Measurements from ENCODE around the gene XCL2.

Gene XCL2

DNA sequence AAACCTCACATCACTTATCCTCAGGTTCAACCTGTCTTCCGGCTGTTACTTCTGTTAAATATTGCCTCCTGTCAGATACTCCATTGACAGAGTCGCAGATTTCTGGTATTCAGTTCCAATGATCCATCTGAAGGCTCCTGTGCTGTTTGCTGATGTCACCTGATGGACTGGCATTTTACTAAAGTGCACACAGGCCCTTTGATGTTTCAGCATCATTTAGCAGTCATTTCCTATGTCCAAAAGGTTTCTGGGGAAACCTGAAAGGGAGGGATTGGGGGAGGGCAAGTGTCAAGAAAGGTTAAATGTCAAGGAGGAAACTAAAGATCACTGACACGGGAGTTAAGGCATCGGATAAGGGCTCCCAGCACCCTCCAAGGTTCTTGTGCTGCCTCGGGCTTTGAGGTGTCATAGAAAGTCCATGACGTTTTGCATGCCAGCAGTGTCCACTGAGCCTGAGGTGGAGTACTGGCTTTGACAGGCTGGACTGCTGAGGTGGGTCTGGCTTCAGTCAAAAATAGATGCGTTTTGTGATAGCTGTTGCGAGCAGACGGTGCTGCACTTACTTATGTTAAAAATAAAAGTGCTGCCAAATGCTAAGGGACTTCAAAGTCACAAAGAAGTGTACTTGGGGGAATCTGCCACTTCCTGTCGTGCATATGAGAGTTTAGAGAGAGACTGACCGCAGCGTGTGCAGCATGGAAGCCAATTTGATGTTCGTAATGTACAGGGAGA lies 30.8 kb downstream of the XCL2 start:
- peak; percentile 29 for DNase-seq

- no peak for DNase-seq
Observed at GRCh38 chr1:168509875-168510791, 33.7 kb downstream of the XCL2 start.

DNA sequence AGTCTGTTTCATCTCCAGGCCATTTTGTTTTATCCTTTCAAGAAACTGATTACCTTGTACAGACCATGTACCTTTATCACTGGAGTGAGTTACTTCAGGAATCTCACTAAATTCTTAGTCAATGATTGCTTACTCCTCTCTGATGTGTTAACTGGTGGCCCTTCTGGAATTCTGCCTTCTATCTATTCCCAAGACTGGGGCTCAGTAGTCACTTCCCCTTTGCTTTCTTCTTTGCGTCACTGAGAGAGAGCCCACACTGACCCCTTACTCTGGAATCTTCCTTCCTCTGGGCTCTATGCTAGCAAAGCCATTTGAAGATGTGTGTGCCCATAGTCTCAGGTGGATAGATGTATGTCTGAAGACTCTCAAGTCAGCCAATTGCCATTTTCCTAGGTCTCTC lies 34.6 kb downstream of the XCL2 start:
- no peak for DNase-seq

- no peak for DNase-seq
Observed at GRCh38 chr1:168507828-168508227, 36.0 kb downstream of the XCL2 start.

- DNase-seq = no peak
Observed at GRCh38 chr1:168507231-168507630, 36.6 kb downstream of the XCL2 start.

DNA sequence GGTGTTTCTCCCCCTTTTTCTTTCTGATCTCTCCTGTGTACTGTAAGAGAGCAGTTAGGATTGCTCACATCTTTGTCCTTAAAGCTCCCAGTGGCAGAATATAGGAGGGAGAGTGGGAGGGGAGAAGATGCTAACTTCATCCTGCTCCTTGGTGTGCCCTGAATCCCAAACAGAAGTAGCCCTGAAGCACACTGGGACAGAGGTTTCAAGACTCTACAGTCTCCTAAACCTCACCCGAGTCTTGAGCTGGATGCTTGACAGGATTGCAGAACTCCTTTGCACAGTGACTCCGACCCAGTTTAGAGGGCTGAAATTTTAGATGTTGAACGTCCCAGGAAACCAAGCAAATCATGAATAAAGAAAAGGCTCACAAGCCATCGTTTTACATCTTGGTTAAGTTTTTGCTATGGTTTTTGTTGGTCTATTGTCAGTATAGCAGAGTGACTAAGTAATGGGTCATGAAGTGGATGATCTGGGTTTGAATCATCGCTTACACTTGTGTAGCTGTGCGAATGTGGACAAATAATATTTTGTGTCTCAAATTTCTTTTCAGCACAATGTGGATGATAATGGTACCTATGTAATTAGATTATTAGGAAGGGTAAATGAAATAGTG lies 37.5 kb downstream of the XCL2 start:
- no peak for DNase-seq

DNA sequence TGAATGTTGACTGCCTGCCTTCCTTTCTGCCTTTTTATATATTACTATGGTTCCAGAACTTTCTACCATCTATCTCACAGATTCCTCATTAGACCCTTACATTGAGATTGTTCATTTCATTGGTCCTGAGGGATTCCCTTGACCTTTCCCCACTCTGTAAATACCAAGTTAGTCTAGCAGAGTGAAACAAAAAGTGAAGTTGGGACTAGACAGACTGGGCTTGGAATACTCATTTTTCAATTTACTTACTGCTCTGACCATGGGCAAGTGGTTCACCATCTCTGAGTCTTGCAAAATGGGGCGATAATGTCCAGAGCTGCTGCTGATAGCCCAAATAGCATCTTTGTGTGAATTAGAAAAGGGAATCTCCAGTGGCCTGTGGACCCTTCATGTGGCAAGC lies 38.8 kb downstream of the XCL2 start:
- DNase-seq = no peak

DNA sequence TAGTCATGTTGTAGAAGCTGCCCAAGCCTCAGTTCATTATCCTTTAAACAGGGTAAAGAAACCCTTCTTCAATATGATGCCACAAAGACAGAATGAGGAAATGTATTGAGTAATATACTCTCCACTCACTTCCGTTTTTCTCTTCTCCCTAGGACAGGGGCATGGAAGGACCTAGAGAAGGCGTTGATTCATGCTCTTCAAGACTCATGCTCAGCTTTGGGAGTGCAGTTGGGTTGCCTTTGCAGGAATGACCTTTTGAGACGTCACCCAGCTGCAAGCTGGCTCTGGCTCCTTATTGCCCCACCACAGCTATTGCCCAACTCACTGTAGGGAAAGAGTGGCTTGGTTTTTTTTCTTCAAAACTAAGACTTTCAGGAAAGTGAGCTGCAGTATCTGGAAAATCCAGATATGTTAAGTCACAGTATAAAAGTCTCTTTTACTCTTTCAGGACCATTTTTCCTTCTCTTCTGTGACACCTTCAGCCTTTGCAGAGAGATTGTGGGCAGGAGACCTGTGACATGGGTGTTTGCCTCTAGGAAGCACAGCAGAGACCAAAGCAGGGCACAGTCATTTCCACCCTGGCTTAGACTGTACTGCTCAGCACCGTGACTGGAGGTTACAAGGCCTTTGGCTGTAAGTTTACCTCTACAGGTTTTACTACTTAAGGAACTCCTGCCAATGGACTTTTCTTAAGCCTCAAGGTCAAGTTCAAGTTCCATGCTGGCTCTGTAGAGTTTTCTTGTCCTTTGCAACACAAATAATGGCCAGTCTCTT lies 39.5 kb downstream of the XCL2 start:
- peak; percentile 52 for DNase-seq

DNA sequence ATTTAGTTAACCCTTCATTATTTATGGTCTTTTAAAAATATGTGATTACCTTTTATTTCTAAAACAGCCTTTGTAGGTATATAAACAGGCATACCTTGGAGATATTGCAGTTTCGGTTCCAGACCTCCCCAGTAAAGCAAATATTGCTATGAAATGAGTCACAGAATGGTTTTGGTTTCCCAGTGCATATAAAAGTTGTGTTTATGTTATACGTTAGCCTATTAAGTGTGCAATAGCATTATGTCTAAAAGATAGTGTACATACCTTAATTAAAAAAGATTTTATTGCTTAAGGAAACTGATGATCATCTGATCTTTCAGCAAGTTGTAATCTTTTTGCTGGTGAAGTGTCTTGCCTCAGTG lies 44.1 kb downstream of the XCL2 start:
- DNase-seq = no peak

DNA sequence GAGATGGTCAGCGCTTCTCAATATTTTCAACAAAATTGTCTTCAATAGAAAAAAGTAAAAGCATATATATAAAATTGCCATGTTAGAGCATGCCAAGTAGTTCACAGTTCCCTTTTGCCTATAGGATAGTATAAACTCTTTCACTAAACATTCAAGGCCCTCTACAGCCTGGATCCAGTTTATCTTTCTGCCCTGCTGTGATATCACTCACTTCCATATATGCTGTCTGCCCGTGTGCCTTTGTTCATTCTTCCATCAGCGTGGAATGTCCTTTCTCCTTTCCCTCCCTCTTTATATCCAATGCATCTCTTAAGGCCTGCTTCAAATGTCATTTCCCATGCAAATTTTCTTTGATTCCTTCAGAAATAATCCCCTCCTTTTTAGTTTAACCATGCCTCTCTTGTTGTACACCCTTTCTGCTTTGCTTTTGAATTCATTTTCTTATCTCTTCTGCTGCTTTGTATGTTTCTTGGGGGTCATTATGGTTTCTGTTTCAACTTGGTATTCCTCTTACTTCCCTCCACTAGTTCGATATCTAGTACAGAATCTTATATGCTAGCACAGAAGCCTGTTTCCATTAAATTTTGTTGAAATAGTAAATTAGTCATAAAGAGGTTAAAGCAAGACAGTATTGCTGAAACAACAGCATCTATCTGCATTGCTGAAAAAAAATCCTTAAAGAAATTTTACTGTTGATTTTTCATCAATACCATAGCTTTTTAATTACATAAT lies 44.7 kb downstream of the XCL2 start:
- DNase-seq = no peak

- no peak for DNase-seq
Observed at GRCh38 chr1:168498159-168498631, 45.6 kb downstream of the XCL2 start.

DNA sequence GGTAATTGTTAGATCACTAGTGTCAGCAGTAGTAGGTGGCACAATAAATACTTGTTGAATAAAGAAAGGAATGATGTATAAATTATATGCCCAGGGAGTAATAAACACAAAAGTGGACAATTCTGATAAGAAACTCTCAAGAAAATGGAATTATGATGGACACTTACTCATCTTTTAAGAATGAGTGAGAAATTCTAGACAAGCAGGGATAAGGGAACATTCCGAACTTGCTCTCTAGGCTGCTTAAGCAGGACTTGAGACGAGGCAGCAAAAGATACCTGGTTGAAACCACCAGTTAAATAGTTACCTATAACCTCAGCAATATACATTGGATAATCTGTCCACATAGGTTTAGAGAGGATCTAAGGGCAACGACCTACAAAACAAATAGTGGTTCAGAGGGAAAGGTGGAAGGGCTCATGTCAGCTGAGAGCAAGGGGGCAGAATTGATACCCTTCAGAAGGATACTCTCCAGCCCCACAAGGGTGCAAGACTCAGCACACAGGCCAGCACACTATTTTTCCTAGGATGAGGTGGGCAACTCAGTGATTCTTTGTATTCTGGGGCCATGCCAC lies 46.3 kb downstream of the XCL2 start:
- no peak for DNase-seq

DNA sequence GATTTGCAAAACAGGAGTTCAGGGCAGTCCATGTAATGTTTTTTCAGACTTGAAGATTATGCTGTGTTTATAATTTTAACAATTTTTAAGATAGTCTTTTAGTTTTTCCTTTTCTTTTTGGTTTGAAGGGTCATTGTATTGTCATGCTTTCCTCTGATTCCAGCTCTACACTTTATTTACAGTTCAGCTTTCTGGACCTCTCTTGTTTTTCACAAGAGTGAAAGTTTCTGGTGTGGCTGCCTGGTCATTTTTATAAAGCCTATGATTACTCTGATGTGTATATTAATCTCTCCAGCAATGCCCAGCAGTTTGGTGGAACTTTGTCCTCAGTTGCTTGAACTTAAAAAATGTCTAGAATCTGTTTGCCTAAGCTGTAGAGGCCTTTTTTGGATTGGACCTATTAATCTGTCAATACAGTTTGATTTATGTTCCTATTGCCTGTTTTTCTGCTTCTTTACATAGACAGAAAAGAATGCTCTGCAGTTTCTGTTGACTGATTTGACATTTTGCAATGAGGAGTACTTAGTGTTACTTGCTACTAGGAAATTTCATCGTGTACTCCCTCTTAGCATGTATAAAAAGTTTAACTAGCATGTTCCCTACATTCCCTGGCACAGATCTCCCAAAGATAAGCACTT lies 52.2 kb downstream of the XCL2 start:
- DNase-seq = no peak

Data from activated CD4-positive, alpha-beta T cell treated with anti-CD3 and anti-CD28 coated beads, Interleukin-10, Interleukin-2, amounts not matched to agents 100 ng/mL and 50 ng/mL, durations not matched to agents 16 hours and 8 hours (primary cell).